Panc1 (cell line): ENCODE results near the gene CHID1. TPM values are rescaled to one million over a fixed set of nuclear protein-coding genes. Genes with fewer than 3 reads are reported as not detected.

Experiments
- ATAC-seq: fragments of 200-7000 bp; cut with Tn5 transposase; 2 replicates; pipeline ENCODE4 v1.9.1; 2020; ENCODE audit warnings: mild to moderate bottlenecking, moderate library complexity
- BruUV-seq: library from RNA; stranded (reverse); fragments of 400-500 nt; replicated peaks from 2 replicates; lab custom pipeline; 2021; lab: Mats Ljungman, UMichigan
- CTCF ChIA-PET: fragments of 300-600 bp; sonication (Branson Sonifier 250); formaldehyde crosslinking; loops from one replicate; lab custom pipeline; 2022; ENCODE audit warnings: antibody characterized with exemption; lab: Charles Lee
- POLR2A ChIA-PET: fragments of 300-600 bp; sonication (Branson Sonifier 250); formaldehyde crosslinking; loops from one replicate; lab custom pipeline; 2022; ENCODE audit warnings: antibody characterized with exemption; lab: Charles Lee
- DNase-seq: peaks from one replicate; pipeline ENCODE4 v3.0.0-alpha.2; 2010; ENCODE audit warnings: low read depth, low spot score
- H3K27ac ChIP-seq: 2 replicates; pipeline ENCODE4 v1.5.1; 2011; ENCODE audit warnings: mild to moderate bottlenecking, low read length, inconsistent platforms
- H3K27me3 ChIP-seq: fragments of 200-500 bp; sonication (Bioruptor generic); 2 replicates; pipeline ENCODE4 v1.6.0; 2014; ENCODE audit warnings: low read length, inconsistent platforms; ENCODE audit not compliant: control insufficient read depth, insufficient read depth
- H3K36me3 ChIP-seq: fragments of 200-500 bp; sonication (Bioruptor generic); 2 replicates; pipeline ENCODE4 v1.5.1; 2014; ENCODE audit warnings: inconsistent platforms, mild to moderate bottlenecking, low read length, moderate library complexity; ENCODE audit not compliant: control insufficient read depth, insufficient read depth
- H3K4me1 ChIP-seq: 2 replicates; pipeline ENCODE4 v1.5.1; 2011; ENCODE audit warnings: inconsistent platforms, mild to moderate bottlenecking, low read length, moderate library complexity; ENCODE audit not compliant: control insufficient read depth, insufficient read depth
- H3K4me3 ChIP-seq, 2 experiments: 2 replicates each; pipeline ENCODE4 v1.5.1; 2011 to 2012; ENCODE audit warnings: low read depth in 2 of 2, low read length in 2 of 2, mild to moderate bottlenecking in 2 of 2, inconsistent platforms in 1 of 2, moderate library complexity in 1 of 2
- H3K9me3 ChIP-seq: fragments of 200-500 bp; sonication (Bioruptor generic); 2 replicates; pipeline ENCODE4 v1.5.1; 2014; ENCODE audit warnings: low read depth, mild to moderate bottlenecking, inconsistent platforms, low read length, moderate library complexity; ENCODE audit not compliant: control insufficient read depth, insufficient read depth
- POLR2AphosphoS5 ChIP-seq: IDR thresholded peaks from 2 replicates; pipeline ENCODE4 v1.6.1; 2012; ENCODE audit warnings: mild to moderate bottlenecking, low read depth, low read length, moderate library complexity
- SIN3A ChIP-seq: IDR thresholded peaks from 2 replicates; pipeline ENCODE4 v1.6.1; 2012; ENCODE audit warnings: low read depth, mild to moderate bottlenecking, low read length, moderate library complexity, borderline replicate concordance; ENCODE audit not compliant: insufficient read depth
- TCF7L2 ChIP-seq: IDR thresholded peaks from 2 replicates; pipeline ENCODE4 v1.6.1; 2011; ENCODE audit warnings: mild to moderate bottlenecking, low read depth, low read length, inconsistent platforms
- in situ Hi-C: cut with HindIII; loops from 2 replicates; pipeline ENCODE4 v1.10.0; 2016; ENCODE audit warnings: low sequenced_read_pairs, low pct_unique_long_range_greater_than_20kb
- intact Hi-C: fragments of 100-400 bp; cut with micrococcal nuclease; formaldehyde crosslinking; loops from one replicate; pipeline ENCODE4 v1.10.0; 2022; ENCODE audit not compliant: unreplicated experiment
- total RNA-seq: library from RNA; stranded (reverse); gene quantifications from one replicate; pipeline ENCODE4 v1.2.1, GENCODE V29; 2021; ENCODE audit not compliant: unreplicated experiment
- TF ChIP-seq, protein P1 (sequence below): fragments of 450-650 bp; IDR thresholded peaks from 2 replicates; pipeline ENCODE4 v1.5.1; 2017; ENCODE audit warnings: mild to moderate bottlenecking
- TF ChIP-seq, protein P2 (sequence below), 2 experiments: IDR thresholded peaks; 2 replicates each; pipeline ENCODE4 v1.6.1; 2011 to 2012; ENCODE audit warnings: low read depth in 2 of 2, control low read depth in 1 of 2, low read length in 1 of 2, mild to moderate bottlenecking in 1 of 2, moderate library complexity in 1 of 2; ENCODE audit not compliant: insufficient read depth in 1 of 2

Gene CHID1
- total RNA-seq, 1 experiment from 2014 or later: 224 TPM

GRCh38 chr11:831118-831864, 79.3 kb downstream of the CHID1 start:
- ATAC-seq (no peak), DNase-seq (no peak)
- intact Hi-C loops (no loop called here), in situ Hi-C loops (no loop called here)
- CTCF ChIA-PET: interaction anchor here (0.6 kb wide), 1 partner anchor 325 kb away, joined by 14 read pairs; no protein-coding TSS in a partner anchor
- Histone ChIP-seq H3K9me3 (no peaks in the 10 kb centered on the region), H3K27me3 (no peaks in the 10 kb centered on the region), H3K4me3 (peak overlapping the region; percentile 78 to 82), H3K27ac (peak overlapping the region; percentile 79), H3K4me1 (peaks cover 55% of the 10 kb centered on the region), H3K36me3 (peaks cover 2% of the 10 kb centered on the region; the same call in 1 of the 2 replicates)
- TF ChIP-seq POLR2AphosphoS5: 0 out of 2 replicates have a peak, but pooled peaks have one; percentile 10
- TF ChIP-seq, protein P1, sequence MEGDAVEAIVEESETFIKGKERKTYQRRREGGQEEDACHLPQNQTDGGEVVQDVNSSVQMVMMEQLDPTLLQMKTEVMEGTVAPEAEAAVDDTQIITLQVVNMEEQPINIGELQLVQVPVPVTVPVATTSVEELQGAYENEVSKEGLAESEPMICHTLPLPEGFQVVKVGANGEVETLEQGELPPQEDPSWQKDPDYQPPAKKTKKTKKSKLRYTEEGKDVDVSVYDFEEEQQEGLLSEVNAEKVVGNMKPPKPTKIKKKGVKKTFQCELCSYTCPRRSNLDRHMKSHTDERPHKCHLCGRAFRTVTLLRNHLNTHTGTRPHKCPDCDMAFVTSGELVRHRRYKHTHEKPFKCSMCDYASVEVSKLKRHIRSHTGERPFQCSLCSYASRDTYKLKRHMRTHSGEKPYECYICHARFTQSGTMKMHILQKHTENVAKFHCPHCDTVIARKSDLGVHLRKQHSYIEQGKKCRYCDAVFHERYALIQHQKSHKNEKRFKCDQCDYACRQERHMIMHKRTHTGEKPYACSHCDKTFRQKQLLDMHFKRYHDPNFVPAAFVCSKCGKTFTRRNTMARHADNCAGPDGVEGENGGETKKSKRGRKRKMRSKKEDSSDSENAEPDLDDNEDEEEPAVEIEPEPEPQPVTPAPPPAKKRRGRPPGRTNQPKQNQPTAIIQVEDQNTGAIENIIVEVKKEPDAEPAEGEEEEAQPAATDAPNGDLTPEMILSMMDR: no peak
- POLR2A ChIA-PET: interaction anchor here (0.7 to 2.5 kb wide), 3 partner anchors 12 to 135 kb away, joined by 3 to 8 read pairs (median 4); no protein-coding TSS in a partner anchor
- BruUV-seq: TSS peak; percentile 33

- ChIA-PET CTCF (interaction anchor here (0.8 kb wide), 1 partner anchor 9 kb away, joined by 4 read pairs; no protein-coding TSS in a partner anchor), POLR2A (interaction anchor here (0.7 to 2.5 kb wide), 3 partner anchors 11 to 134 kb away, joined by 3 to 8 read pairs (median 4); no protein-coding TSS in a partner anchor)
- intact Hi-C loops (no loop called here), in situ Hi-C loops (no loop called here)
- DNase-seq (no peak), ATAC-seq (peak; percentile 56)
- no peaks in the 10 kb centered on the region for H3K36me3 ChIP-seq
- H3K27me3 ChIP-seq: no peaks in the 10 kb centered on the region
- peak overlapping the region; percentile 78 to 82 for H3K4me3 ChIP-seq
- no peaks in the 10 kb centered on the region for H3K9me3 ChIP-seq
- H3K27ac ChIP-seq: peak overlapping the region; percentile 92
- BruUV-seq: no TSS peak
- TF ChIP-seq, protein P1: no peak
- TF ChIP-seq POLR2AphosphoS5 (peak; percentile 51; the same call in 1 of the 2 replicates), TCF7L2 (no peak), SIN3A (peak; percentile 84)
- TF ChIP-seq, protein P2, sequence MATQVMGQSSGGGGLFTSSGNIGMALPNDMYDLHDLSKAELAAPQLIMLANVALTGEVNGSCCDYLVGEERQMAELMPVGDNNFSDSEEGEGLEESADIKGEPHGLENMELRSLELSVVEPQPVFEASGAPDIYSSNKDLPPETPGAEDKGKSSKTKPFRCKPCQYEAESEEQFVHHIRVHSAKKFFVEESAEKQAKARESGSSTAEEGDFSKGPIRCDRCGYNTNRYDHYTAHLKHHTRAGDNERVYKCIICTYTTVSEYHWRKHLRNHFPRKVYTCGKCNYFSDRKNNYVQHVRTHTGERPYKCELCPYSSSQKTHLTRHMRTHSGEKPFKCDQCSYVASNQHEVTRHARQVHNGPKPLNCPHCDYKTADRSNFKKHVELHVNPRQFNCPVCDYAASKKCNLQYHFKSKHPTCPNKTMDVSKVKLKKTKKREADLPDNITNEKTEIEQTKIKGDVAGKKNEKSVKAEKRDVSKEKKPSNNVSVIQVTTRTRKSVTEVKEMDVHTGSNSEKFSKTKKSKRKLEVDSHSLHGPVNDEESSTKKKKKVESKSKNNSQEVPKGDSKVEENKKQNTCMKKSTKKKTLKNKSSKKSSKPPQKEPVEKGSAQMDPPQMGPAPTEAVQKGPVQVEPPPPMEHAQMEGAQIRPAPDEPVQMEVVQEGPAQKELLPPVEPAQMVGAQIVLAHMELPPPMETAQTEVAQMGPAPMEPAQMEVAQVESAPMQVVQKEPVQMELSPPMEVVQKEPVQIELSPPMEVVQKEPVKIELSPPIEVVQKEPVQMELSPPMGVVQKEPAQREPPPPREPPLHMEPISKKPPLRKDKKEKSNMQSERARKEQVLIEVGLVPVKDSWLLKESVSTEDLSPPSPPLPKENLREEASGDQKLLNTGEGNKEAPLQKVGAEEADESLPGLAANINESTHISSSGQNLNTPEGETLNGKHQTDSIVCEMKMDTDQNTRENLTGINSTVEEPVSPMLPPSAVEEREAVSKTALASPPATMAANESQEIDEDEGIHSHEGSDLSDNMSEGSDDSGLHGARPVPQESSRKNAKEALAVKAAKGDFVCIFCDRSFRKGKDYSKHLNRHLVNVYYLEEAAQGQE (IDR thresholded peaks at IDR 0.05; ENCODE audit: insufficient read depth in 1 of 2, low read depth in 2 of 2, low read length in 1 of 2): no peak
- peaks cover 57% of the 10 kb centered on the region for H3K4me1 ChIP-seq
Measured at GRCh38 chr11:830295-831117, 80.1 kb downstream of the CHID1 start.
